ENCODE data around the gene FBXL19. TPM values are rescaled to one million over a fixed set of nuclear protein-coding genes. Genes with fewer than 3 reads are reported as not detected.

Gene FBXL19
- total and polyA plus RNA-seq, 2 of the 8 experiments (the other 6 are each of a cell fraction or from before 2014, with no cell fraction given): 47.2 to 72.2 TPM

GRCh38 chr16:30937692-30938091, 14.3 kb downstream of the FBXL19 start (continued):
- TF ChIP-seq CHD7 (IDR thresholded peaks at IDR 0.05; ENCODE audit: insufficient replicate concordance, low read length) (no peak), RNF2 (IDR thresholded peaks at IDR 0.05; ENCODE audit: borderline replicate concordance, low read depth, low read length, missing control alignments, poor library complexity, severe bottlenecking) (no peak), ZNF274 (IDR thresholded peaks at IDR 0.05; ENCODE audit: borderline replicate concordance, extremely low read depth, low read length) (no peak), SIX5 (IDR thresholded peaks at IDR 0.05; ENCODE audit: low read depth, low read length) (no peak), SUZ12 (IDR thresholded peaks at IDR 0.05; ENCODE audit: low read length) (no peak), CHD1 (IDR thresholded peaks at IDR 0.05; ENCODE audit: low read depth, low read length) (no peak), YY1 (IDR thresholded peaks at IDR 0.05; ENCODE audit: low read depth, low read length) (no peak), TBP (IDR thresholded peaks at IDR 0.05; ENCODE audit: low read depth, low read length) (no peak), HDAC6 (IDR thresholded peaks at IDR 0.05; ENCODE audit: low read depth, low read length) (no peak)
